A549 (cell line): ENCODE results near the gene COPZ2. TPM values are rescaled to one million over a fixed set of nuclear protein-coding genes. Genes with fewer than 3 reads are reported as not detected.

Experiments used
- ATAC-seq, 2 experiments: fragments of 200-7000 bp in 1 of 2; fragments of >200 bp in 1 of 2; cut with Nextera tagmentation in 1 of 2; cut with Tn5 transposase in 1 of 2; 3 replicates each; pipeline versions ENCODE4 v1.8.0 to v1.9.1; 2018 to 2020; ENCODE audit warnings: mild to moderate bottlenecking in 1 of 2, moderate library complexity in 1 of 2
- CTCF ChIA-PET: fragments of 300-600 bp; sonication (Branson Sonifier 250); formaldehyde crosslinking; extraction: SDS; loops from one replicate; lab custom pipeline; 2021; ENCODE audit warnings: antibody characterized with exemption, inconsistent platforms; lab: Yijun Ruan, JAX
- POLR2A ChIA-PET: fragments of 350-600 bp; formaldehyde crosslinking; extraction: SDS; loops from one replicate; lab custom pipeline; 2021; ENCODE audit warnings: antibody characterized with exemption, inconsistent platforms; lab: Yijun Ruan, JAX
- DNase-seq, 2 experiments: peaks; one replicate each; pipeline versions ENCODE4 v3.0.0 to v3.0.0-alpha.2; 2011 to 2016; ENCODE audit warnings: low read depth in 1 of 2, low spot score in 1 of 2
- FAIRE-seq: peaks from 2 replicates; lab custom pipeline; 2011; peaks lifted over from hg19 to GRCh38; lab: Jason Lieb, UNC
- H3K27ac ChIP-seq, 2 experiments: fragments of >200 bp; sonication (Bioruptor Twin); formaldehyde crosslinking; 3 replicates each; pipeline ENCODE4 v1.5.1; 2016 to 2017
- H3K4me1 ChIP-seq: fragments of >200 bp; sonication (Bioruptor Twin); formaldehyde crosslinking; 3 replicates; pipeline ENCODE4 v1.6.1; 2016
- H3K4me2 ChIP-seq: fragments of >200 bp; sonication (Bioruptor Twin); formaldehyde crosslinking; 3 replicates; pipeline ENCODE4 v1.6.1; 2016
- H3K4me3 ChIP-seq: fragments of >200 bp; sonication (Bioruptor Twin); formaldehyde crosslinking; 3 replicates; pipeline ENCODE4 v1.5.1; 2016
- H3K9me3 ChIP-seq: fragments of >200 bp; sonication (Bioruptor Twin); formaldehyde crosslinking; 3 replicates; pipeline ENCODE4 v1.6.1; 2016
- BHLHE40 ChIP-seq: IDR thresholded peaks from 2 replicates; pipeline ENCODE4 v1.6.1; 2012; ENCODE audit warnings: low read depth, low read length, inconsistent platforms
- CHD2 ChIP-seq: fragments of 150-350 bp; IDR thresholded peaks from 2 replicates; pipeline ENCODE4 v1.6.1; 2014; ENCODE audit warnings: low read length; ENCODE audit not compliant: partially characterized antibody
- EHF ChIP-seq: fragments of 250-450 bp; sonication (Bioruptor Pico); IDR thresholded peaks from 2 replicates; pipeline ENCODE4 v1.5.0; 2020; ENCODE audit warnings: mild to moderate bottlenecking
- ESRRA ChIP-seq: fragments of 150-350 bp; IDR thresholded peaks from 2 replicates; pipeline ENCODE4 v1.6.1; 2014; ENCODE audit warnings: mild to moderate bottlenecking, low read length, borderline replicate concordance
- HDAC2 ChIP-seq: fragments of 200-600 bp; sonication (generic); IDR thresholded peaks from 2 replicates; pipeline ENCODE4 v1.6.1; 2016
- NFE2L2 ChIP-seq: fragments of 150-350 bp; conservative IDR thresholded peaks from 2 replicates; pipeline ENCODE4 v1.6.1; 2014; ENCODE audit warnings: low read length
- NR3C1 ChIP-seq: fragments of >200 bp; sonication (Bioruptor Twin); formaldehyde crosslinking; IDR thresholded peaks from 3 replicates; pipeline ENCODE4 v1.6.1; 2017
- TFCP2L1 ChIP-seq: fragments of 250-450 bp; sonication (Bioruptor Pico); IDR thresholded peaks from 2 replicates; pipeline ENCODE4 v1.5.0; 2021; ENCODE audit warnings: mild to moderate bottlenecking
- ZNF302 ChIP-seq: fragments of 250-450 bp; sonication (Bioruptor Pico); IDR thresholded peaks from 2 replicates; pipeline ENCODE4 v1.9.0; 2021; ENCODE audit warnings: inconsistent platforms, mild to moderate bottlenecking, moderate library complexity
- WGBS: methylation state at CpG from one replicate; pipeline ENCODE4 v1.1.6; 2017; ENCODE audit errors: missing lambda C conversion rate; 5-methylcytosine and 5-hydroxymethylcytosine counted together
- polyA plus RNA-seq, 4 experiments: library from polyadenylated mRNA; depleted of rRNA in 3 of 4; stranded (reverse); fragments of >200 nt; fragmentation: RNase III in 1 of 4; extraction: RNeasy Plus Mini Kit Qiagen cat#74134 plus additional on column Dnase treatment in 1 of 4; gene quantifications; 2 replicates in 3 of 4; 3 replicates in 1 of 4; pipeline ENCODE4 v1.2.3, GENCODE V29; 2011 to 2017
- TF ChIP-seq, protein P1 (sequence below): fragments of 450-650 bp; IDR thresholded peaks from 2 replicates; pipeline ENCODE4 v1.6.1; 2014; ENCODE audit warnings: antibody characterized with exemption
- TF ChIP-seq, protein P2 (sequence below): fragments of >200 bp; sonication (Bioruptor Twin); formaldehyde crosslinking; IDR thresholded peaks from 3 replicates; pipeline ENCODE4 v1.6.1; 2016
- TF ChIP-seq, protein P3 (sequence below): fragments of 250-450 bp; sonication (Bioruptor Pico); IDR thresholded peaks from 2 replicates; pipeline ENCODE4 v1.5.0; 2020; ENCODE audit warnings: low read depth, mild to moderate bottlenecking, moderate library complexity
- TF ChIP-seq, protein P4 (sequence below): fragments of >200 bp; sonication (Bioruptor Twin); formaldehyde crosslinking; IDR thresholded peaks from 2 replicates; pipeline ENCODE4 v1.6.1; 2016
- TF ChIP-seq, protein P5 (sequence below): fragments of 200-600 bp; sonication (generic); IDR thresholded peaks from 2 replicates; pipeline ENCODE4 v1.6.1; 2016; ENCODE audit warnings: antibody characterized with exemption, mild to moderate bottlenecking, moderate library complexity

Gene COPZ2
- polyA plus RNA-seq, 2 of the 4 experiments (the other 2 are of a cell fraction): 10.6 to 19.3 TPM

DNA sequence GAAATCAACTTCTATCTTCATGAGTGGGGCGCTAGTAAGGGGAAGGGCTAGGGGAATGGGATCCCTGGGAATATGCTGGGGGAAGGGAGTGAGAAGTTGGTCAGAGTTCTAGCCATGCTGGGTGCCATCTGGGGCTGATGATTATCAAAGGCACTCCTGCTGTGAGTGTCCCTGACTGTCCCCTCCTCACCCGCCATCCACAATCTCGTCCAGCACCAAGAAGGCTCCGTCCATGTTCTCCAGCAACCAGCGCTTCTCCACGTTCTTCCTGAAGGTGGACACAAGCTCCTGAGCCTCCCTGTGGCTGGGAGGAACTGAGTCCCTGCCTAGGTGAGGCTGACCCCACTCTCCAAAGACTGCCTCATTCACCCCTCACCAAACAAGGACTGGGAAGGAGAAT lies 5.6 kb downstream of the COPZ2 start:
- 82% methylated on average over 6 of the region's 6 CpGs for WGBS
- ATAC-seq (no peak), FAIRE-seq (no peak), DNase-seq (no peak)
- Histone ChIP-seq H3K27ac (no peak overlapping the region), H3K4me1 (no peaks in the 10 kb centered on the region), H3K9me3 (no peaks in the 10 kb centered on the region), H3K4me3 (no peak overlapping the region)
- ChIA-PET CTCF (interaction anchor here (1.0 to 46.6 kb wide), 6 partner anchors 11 to 104 kb away, joined by 3 to 1398 read pairs (median 12); partner anchors contain the start of gene NFE2L1), POLR2A (interaction anchor here (0.7 to 2.4 kb wide), 2 partner anchors 17 to 76 kb away, joined by 3 to 15 read pairs; partner anchors contain the start of gene NFE2L1)
- TF ChIP-seq NFE2L2: no peak
- no peak for TF ChIP-seq NR3C1
- TF ChIP-seq, protein P1, sequence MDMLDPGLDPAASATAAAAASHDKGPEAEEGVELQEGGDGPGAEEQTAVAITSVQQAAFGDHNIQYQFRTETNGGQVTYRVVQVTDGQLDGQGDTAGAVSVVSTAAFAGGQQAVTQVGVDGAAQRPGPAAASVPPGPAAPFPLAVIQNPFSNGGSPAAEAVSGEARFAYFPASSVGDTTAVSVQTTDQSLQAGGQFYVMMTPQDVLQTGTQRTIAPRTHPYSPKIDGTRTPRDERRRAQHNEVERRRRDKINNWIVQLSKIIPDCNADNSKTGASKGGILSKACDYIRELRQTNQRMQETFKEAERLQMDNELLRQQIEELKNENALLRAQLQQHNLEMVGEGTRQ: no peak
- TF ChIP-seq, protein P2, sequence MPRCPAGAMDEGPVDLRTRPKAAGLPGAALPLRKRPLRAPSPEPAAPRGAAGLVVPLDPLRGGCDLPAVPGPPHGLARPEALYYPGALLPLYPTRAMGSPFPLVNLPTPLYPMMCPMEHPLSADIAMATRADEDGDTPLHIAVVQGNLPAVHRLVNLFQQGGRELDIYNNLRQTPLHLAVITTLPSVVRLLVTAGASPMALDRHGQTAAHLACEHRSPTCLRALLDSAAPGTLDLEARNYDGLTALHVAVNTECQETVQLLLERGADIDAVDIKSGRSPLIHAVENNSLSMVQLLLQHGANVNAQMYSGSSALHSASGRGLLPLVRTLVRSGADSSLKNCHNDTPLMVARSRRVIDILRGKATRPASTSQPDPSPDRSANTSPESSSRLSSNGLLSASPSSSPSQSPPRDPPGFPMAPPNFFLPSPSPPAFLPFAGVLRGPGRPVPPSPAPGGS: no peak
- TF ChIP-seq TFCP2L1: no peak
- TF ChIP-seq CHD2: no peak
- no peak for TF ChIP-seq ZNF302 (CRISPR knock-in tag)
- TF ChIP-seq, protein P3, sequence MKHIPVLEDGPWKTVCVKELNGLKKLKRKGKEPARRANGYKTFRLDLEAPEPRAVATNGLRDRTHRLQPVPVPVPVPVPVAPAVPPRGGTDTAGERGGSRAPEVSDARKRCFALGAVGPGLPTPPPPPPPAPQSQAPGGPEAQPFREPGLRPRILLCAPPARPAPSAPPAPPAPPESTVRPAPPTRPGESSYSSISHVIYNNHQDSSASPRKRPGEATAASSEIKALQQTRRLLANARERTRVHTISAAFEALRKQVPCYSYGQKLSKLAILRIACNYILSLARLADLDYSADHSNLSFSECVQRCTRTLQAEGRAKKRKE: no peak
- TF ChIP-seq, protein P4, sequence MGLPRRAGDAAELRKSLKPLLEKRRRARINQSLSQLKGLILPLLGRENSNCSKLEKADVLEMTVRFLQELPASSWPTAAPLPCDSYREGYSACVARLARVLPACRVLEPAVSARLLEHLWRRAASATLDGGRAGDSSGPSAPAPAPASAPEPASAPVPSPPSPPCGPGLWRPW: no peak
- TF ChIP-seq, all 56 proteins: peak for 0
- no peak overlapping the region for H3K4me2 ChIP-seq

DNA sequence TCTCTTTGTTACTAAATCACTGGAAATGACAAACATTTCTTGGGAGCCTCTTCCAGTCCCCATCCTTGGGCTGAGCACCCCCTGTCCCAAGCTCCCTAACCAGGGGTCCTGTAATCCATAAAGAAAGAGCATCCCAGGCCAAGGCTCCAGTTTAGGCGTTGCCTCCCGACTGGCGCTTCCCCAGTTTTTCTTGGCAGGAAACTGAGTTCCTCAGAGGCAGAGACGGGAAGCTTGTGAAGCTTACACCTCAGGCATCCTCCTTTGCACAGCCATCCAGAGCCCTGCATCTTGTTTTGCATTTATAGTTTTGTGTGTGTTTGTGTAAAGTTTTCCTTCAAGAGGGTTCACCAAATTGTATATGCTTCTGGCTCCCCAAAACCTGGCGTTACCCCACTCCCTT lies 7.1 kb downstream of the COPZ2 start:
- H3K4me3 ChIP-seq: no peak overlapping the region
- H3K9me3 ChIP-seq: no peaks in the 10 kb centered on the region
- no peak for ATAC-seq
- peaks cover 14% of the 10 kb centered on the region for H3K4me1 ChIP-seq
- WGBS: 77% methylated on average over 5 of the region's 5 CpGs
- CTCF ChIA-PET: interaction anchor here (0.6 to 46.6 kb wide), 14 partner anchors 9 to 570 kb away, joined by 3 to 1398 read pairs (median 6); partner anchors contain the start of genes CBX1, NFE2L1 and SNX11
- no peak for TF ChIP-seq BHLHE40
- TF ChIP-seq, protein P1: no peak
- no peak for TF ChIP-seq ESRRA
- no peak for TF ChIP-seq EHF (CRISPR knock-in tag)
- TF ChIP-seq HDAC2: no peak
- TF ChIP-seq TFCP2L1: no peak
- TF ChIP-seq, protein P5, sequence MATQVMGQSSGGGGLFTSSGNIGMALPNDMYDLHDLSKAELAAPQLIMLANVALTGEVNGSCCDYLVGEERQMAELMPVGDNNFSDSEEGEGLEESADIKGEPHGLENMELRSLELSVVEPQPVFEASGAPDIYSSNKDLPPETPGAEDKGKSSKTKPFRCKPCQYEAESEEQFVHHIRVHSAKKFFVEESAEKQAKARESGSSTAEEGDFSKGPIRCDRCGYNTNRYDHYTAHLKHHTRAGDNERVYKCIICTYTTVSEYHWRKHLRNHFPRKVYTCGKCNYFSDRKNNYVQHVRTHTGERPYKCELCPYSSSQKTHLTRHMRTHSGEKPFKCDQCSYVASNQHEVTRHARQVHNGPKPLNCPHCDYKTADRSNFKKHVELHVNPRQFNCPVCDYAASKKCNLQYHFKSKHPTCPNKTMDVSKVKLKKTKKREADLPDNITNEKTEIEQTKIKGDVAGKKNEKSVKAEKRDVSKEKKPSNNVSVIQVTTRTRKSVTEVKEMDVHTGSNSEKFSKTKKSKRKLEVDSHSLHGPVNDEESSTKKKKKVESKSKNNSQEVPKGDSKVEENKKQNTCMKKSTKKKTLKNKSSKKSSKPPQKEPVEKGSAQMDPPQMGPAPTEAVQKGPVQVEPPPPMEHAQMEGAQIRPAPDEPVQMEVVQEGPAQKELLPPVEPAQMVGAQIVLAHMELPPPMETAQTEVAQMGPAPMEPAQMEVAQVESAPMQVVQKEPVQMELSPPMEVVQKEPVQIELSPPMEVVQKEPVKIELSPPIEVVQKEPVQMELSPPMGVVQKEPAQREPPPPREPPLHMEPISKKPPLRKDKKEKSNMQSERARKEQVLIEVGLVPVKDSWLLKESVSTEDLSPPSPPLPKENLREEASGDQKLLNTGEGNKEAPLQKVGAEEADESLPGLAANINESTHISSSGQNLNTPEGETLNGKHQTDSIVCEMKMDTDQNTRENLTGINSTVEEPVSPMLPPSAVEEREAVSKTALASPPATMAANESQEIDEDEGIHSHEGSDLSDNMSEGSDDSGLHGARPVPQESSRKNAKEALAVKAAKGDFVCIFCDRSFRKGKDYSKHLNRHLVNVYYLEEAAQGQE: no peak
- TF ChIP-seq, all 56 proteins: peak for 0
- H3K4me2 ChIP-seq: no peak overlapping the region
- POLR2A ChIA-PET: interaction anchor here (0.7 to 2.4 kb wide), 2 partner anchors 18 to 135 kb away, joined by 3 to 15 read pairs; partner anchors contain the start of genes NFE2L1 and SP2
- FAIRE-seq (no peak), DNase-seq (no peak)
- H3K27ac ChIP-seq: no peak overlapping the region
